ENCODE measurements around the gene HOXD3.

DNA sequence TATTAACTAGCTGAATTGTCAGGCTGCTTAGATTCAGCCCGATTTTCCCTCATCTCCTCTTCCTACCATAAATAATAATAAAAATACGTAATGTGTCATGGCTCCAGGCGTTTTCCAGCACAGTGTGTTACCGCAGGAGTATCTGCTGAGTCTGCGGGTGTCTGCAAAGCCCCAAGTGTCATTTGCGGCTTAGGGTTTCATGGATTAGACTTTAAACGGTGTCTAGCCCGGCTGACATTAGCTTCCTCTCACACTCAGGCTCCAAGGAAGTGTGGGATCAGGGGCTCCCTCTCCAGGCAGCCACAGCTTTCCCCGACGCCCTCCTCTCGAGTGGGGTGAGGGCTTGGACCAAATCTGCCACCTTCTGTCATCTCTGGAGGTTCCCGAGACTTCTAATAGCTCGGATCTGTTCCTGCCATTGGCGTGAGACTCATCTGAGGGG, 17.3 kb downstream of the HOXD3 start:
- TF ChIP-seq, protein P1, sequence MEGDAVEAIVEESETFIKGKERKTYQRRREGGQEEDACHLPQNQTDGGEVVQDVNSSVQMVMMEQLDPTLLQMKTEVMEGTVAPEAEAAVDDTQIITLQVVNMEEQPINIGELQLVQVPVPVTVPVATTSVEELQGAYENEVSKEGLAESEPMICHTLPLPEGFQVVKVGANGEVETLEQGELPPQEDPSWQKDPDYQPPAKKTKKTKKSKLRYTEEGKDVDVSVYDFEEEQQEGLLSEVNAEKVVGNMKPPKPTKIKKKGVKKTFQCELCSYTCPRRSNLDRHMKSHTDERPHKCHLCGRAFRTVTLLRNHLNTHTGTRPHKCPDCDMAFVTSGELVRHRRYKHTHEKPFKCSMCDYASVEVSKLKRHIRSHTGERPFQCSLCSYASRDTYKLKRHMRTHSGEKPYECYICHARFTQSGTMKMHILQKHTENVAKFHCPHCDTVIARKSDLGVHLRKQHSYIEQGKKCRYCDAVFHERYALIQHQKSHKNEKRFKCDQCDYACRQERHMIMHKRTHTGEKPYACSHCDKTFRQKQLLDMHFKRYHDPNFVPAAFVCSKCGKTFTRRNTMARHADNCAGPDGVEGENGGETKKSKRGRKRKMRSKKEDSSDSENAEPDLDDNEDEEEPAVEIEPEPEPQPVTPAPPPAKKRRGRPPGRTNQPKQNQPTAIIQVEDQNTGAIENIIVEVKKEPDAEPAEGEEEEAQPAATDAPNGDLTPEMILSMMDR (IDR thresholded peaks at IDR 0.05; ENCODE audit: low read depth, low read length, missing input control) = no peak
- TF ChIP-seq EGR1 (IDR thresholded peaks at IDR 0.05; ENCODE audit: low read depth in 2 of 2) (no peak), SP1 (IDR thresholded peaks at IDR 0.05) (no peak), RAD21 (IDR thresholded peaks at IDR 0.05) (no peak), GABPA (IDR thresholded peaks at IDR 0.05 in 1 of 2, conservative IDR thresholded peaks at IDR 0.05 in 1 of 2) (no peak), YY1 (IDR thresholded peaks at IDR 0.05) (no peak), HNF4A (conservative IDR thresholded peaks at IDR 0.05) (no peak), JUND (IDR thresholded peaks at IDR 0.05) (no peak), TAF1 (conservative IDR thresholded peaks at IDR 0.05) (no peak)
- TF ChIP-seq, protein P2, sequence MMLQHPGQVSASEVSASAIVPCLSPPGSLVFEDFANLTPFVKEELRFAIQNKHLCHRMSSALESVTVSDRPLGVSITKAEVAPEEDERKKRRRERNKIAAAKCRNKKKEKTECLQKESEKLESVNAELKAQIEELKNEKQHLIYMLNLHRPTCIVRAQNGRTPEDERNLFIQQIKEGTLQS (IDR thresholded peaks at IDR 0.05) = no peak
- TF ChIP-seq, protein P3, sequence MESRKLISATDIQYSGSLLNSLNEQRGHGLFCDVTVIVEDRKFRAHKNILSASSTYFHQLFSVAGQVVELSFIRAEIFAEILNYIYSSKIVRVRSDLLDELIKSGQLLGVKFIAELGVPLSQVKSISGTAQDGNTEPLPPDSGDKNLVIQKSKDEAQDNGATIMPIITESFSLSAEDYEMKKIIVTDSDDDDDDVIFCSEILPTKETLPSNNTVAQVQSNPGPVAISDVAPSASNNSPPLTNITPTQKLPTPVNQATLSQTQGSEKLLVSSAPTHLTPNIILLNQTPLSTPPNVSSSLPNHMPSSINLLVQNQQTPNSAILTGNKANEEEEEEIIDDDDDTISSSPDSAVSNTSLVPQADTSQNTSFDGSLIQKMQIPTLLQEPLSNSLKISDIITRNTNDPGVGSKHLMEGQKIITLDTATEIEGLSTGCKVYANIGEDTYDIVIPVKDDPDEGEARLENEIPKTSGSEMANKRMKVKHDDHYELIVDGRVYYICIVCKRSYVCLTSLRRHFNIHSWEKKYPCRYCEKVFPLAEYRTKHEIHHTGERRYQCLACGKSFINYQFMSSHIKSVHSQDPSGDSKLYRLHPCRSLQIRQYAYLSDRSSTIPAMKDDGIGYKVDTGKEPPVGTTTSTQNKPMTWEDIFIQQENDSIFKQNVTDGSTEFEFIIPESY (IDR thresholded peaks at IDR 0.05) = no peak

All from liver (tissue), 3 donors.